CD4-positive, alpha-beta T cell treated with Interleukin-1 beta for 1 hour (primary cell): ENCODE data around the gene RAI14.
"Not testable (repeated sequence)": the region's sequence is repeated elsewhere in the genome, so short reads cannot be mapped to it uniquely, and the experiment has no call there.

Source experiments
- DNase-seq, 2 donors: peaks; one replicate each; pipeline ENCODE4 v3.0.0-alpha.2; 2020 to 2022

RAI14 gene

GRCh38 chr5:34830827-34831226, 174.7 kb downstream of the RAI14 start:
- DNase-seq: not testable (repeated sequence)

GRCh38 chr5:34831303-34831702, 175.2 kb downstream of the RAI14 start:
- no peak for DNase-seq

- DNase-seq: no peak
Measured at GRCh38 chr5:34832568-34832967, 176.4 kb downstream of the RAI14 start.

- DNase-seq: no peak
Measured at GRCh38 chr5:34833090-34833489, 177.0 kb downstream of the RAI14 start.

GRCh38 chr5:34833976-34834793, 178.1 kb downstream of the RAI14 start:
- no peak for DNase-seq

GRCh38 chr5:34834794-34835089, 178.6 kb downstream of the RAI14 start:
- no peak for DNase-seq

GRCh38 chr5:34835664-34836063, 179.5 kb downstream of the RAI14 start:
- DNase-seq: no peak

GRCh38 chr5:34838785-34839714, 182.9 kb downstream of the RAI14 start, which contains the start of gene TTC23L:
Gene TTC23L (plus strand): TSS chr5:34839164. CDS start chr5:34840672, 1,508 bp downstream.
- DNase-seq: peak; percentile 91 to 95

GRCh38 chr5:34841816-34842215, 185.7 kb downstream of the RAI14 start:
- no peak for DNase-seq

- no peak for DNase-seq
Measured at GRCh38 chr5:34842554-34842953, 186.4 kb downstream of the RAI14 start.

- DNase-seq: no peak
Measured at GRCh38 chr5:34843497-34843896, 187.4 kb downstream of the RAI14 start.

- no peak for DNase-seq
Measured at GRCh38 chr5:34844106-34844505, 188.0 kb downstream of the RAI14 start.

GRCh38 chr5:34844999-34845398, 188.9 kb downstream of the RAI14 start:
- DNase-seq: no peak

- no peak for DNase-seq
Measured at GRCh38 chr5:34847056-34847455, 190.9 kb downstream of the RAI14 start.

- DNase-seq: no peak
Measured at GRCh38 chr5:34847552-34847951, 191.4 kb downstream of the RAI14 start.

GRCh38 chr5:34848230-34848629, 192.1 kb downstream of the RAI14 start:
- DNase-seq: no peak

GRCh38 chr5:34849253-34849652, 193.1 kb downstream of the RAI14 start:
- DNase-seq: no peak

GRCh38 chr5:34854459-34855174, 198.5 kb downstream of the RAI14 start:
- no peak for DNase-seq

- no peak for DNase-seq
Measured at GRCh38 chr5:34857161-34857560, 201.0 kb downstream of the RAI14 start.

- DNase-seq: no peak
Measured at GRCh38 chr5:34857894-34858293, 201.8 kb downstream of the RAI14 start.

- DNase-seq: no peak
Measured at GRCh38 chr5:34858790-34859189, 202.7 kb downstream of the RAI14 start.

GRCh38 chr5:34859253-34859652, 203.1 kb downstream of the RAI14 start:
- no peak for DNase-seq

GRCh38 chr5:34863946-34864345, 207.8 kb downstream of the RAI14 start:
- DNase-seq: no peak
